Fibroblast of the aortic adventitia (primary cell): ENCODE measurements around the gene VGF. TPM values are rescaled to one million over a fixed set of nuclear protein-coding genes. Genes with fewer than 3 reads are reported as not detected.
"Not testable (repeated sequence)": the region's sequence is repeated elsewhere in the genome, so short reads cannot be mapped to it uniquely, and the experiment has no call there.

Experiments used
- DNase-seq: peaks from one replicate; pipeline ENCODE4 v3.0.0-alpha.2; 2010; ENCODE audit warnings: low read depth
- H3K4me3 ChIP-seq: 2 replicates; pipeline ENCODE4 v1.5.1; 2011; ENCODE audit warnings: low read depth, mild to moderate bottlenecking, control low read depth, low read length, moderate library complexity
- CTCF ChIP-seq: IDR thresholded peaks from 2 replicates; pipeline ENCODE4 v1.5.1; 2011; ENCODE audit warnings: mild to moderate bottlenecking, low read length, control low read depth, inconsistent platforms; ENCODE audit not compliant: insufficient read depth
- total RNA-seq: library from RNA; depleted of rRNA; stranded (reverse); fragments of >200 nt; gene quantifications from 2 replicates; pipeline ENCODE4 v1.2.3, GENCODE V29; 2012; ENCODE audit warnings: low replicate concordance

Gene VGF
- total RNA-seq, 1 donor = not detected

GRCh38 chr7:101200504-101200861, 35.1 kb upstream of the VGF start:
- H3K4me3 ChIP-seq = no peak overlapping the region
- no peak for TF ChIP-seq CTCF
- no peak for DNase-seq

GRCh38 chr7:101199522-101199921, 34.2 kb upstream of the VGF start:
- H3K4me3 ChIP-seq, DNase-seq: not testable (repeated sequence)

GRCh38 chr7:101198476-101198875, 33.1 kb upstream of the VGF start:
- H3K4me3 ChIP-seq = no peak overlapping the region
- TF ChIP-seq CTCF = no peak
- no peak for DNase-seq

- TF ChIP-seq CTCF = no peak
- DNase-seq = no peak
- H3K4me3 ChIP-seq = no peak overlapping the region
These were observed 32.6 kb upstream of the VGF start for GRCh38 chr7:101197991-101198390.

- no peak for TF ChIP-seq CTCF
- no peak for DNase-seq
- H3K4me3 ChIP-seq = no peak overlapping the region
These were observed 30.5 kb upstream of the VGF start for GRCh38 chr7:101195884-101196283.

- no peak for DNase-seq
- no peak for TF ChIP-seq CTCF
- no peak overlapping the region for H3K4me3 ChIP-seq
These were observed 23.7 kb upstream of the VGF start for GRCh38 chr7:101189109-101189508.

- H3K4me3 ChIP-seq = no peak overlapping the region
- TF ChIP-seq CTCF = no peak
- no peak for DNase-seq
These were observed 21.6 kb upstream of the VGF start for GRCh38 chr7:101186844-101187428.
